Prostate gland (tissue), 2 donors: ENCODE data around the gene KLC4.
"Not testable (repeated sequence)": the region's sequence is repeated elsewhere in the genome, so short reads cannot be mapped to it uniquely, and the experiment has no call there.

Experiments
- CTCF ChIP-seq, 4 experiments: fragments of 200-600 bp in 2 of 4; fragments of 450-650 bp in 2 of 4; sonication (generic) in 2 of 4; IDR thresholded peaks; 1 replicate in 3 of 4; 2 replicates in 1 of 4; pipeline ENCODE4 v1.5.1; 2016 to 2019; ENCODE audit warnings: antibody characterized with exemption in 4 of 4, mild to moderate bottlenecking in 2 of 4, moderate library complexity in 2 of 4
- POLR2A ChIP-seq: fragments of 450-650 bp; IDR thresholded peaks from one replicate; pipeline ENCODE4 v1.6.1; 2016; ENCODE audit warnings: antibody characterized with exemption, mild to moderate bottlenecking
- POLR2AphosphoS5 ChIP-seq: sonication (generic); formaldehyde crosslinking; IDR thresholded peaks from one replicate; pipeline ENCODE4 v1.6.1; 2017; ENCODE audit warnings: antibody characterized with exemption

GRCh38 chr6:43041475-43041874, 18.0 kb upstream of the KLC4 start:
- TF ChIP-seq POLR2AphosphoS5; POLR2A; CTCF (IDR thresholded peaks at IDR 0.05): not testable (repeated sequence)
